A549 (cell line): ENCODE measurements around the gene FAM227B. TPM values are rescaled to one million over a fixed set of nuclear protein-coding genes. Genes with fewer than 3 reads are reported as not detected.

Source experiments
- ATAC-seq, 2 experiments: fragments of 200-7000 bp in 1 of 2; fragments of >200 bp in 1 of 2; cut with Nextera tagmentation in 1 of 2; cut with Tn5 transposase in 1 of 2; 3 replicates each; pipeline versions ENCODE4 v1.8.0 to v1.9.1; 2018 to 2020; ENCODE audit warnings: mild to moderate bottlenecking in 1 of 2, moderate library complexity in 1 of 2
- CTCF ChIA-PET: fragments of 300-600 bp; sonication (Branson Sonifier 250); formaldehyde crosslinking; extraction: SDS; loops from one replicate; lab custom pipeline; 2021; ENCODE audit warnings: antibody characterized with exemption, inconsistent platforms; lab: Yijun Ruan, JAX
- POLR2A ChIA-PET: fragments of 350-600 bp; formaldehyde crosslinking; extraction: SDS; loops from one replicate; lab custom pipeline; 2021; ENCODE audit warnings: antibody characterized with exemption, inconsistent platforms; lab: Yijun Ruan, JAX
- DNase-seq, 2 experiments: peaks; one replicate each; pipeline versions ENCODE4 v3.0.0 to v3.0.0-alpha.2; 2011 to 2016; ENCODE audit warnings: low read depth in 1 of 2, low spot score in 1 of 2
- FAIRE-seq: peaks from 2 replicates; lab custom pipeline; 2011; peaks lifted over from hg19 to GRCh38; lab: Jason Lieb, UNC
- H3K27ac ChIP-seq, 2 experiments: fragments of >200 bp; sonication (Bioruptor Twin); formaldehyde crosslinking; 3 replicates each; pipeline ENCODE4 v1.5.1; 2016 to 2017
- H3K4me1 ChIP-seq: fragments of >200 bp; sonication (Bioruptor Twin); formaldehyde crosslinking; 3 replicates; pipeline ENCODE4 v1.6.1; 2016
- H3K4me2 ChIP-seq: fragments of >200 bp; sonication (Bioruptor Twin); formaldehyde crosslinking; 3 replicates; pipeline ENCODE4 v1.6.1; 2016
- H3K4me3 ChIP-seq: fragments of >200 bp; sonication (Bioruptor Twin); formaldehyde crosslinking; 3 replicates; pipeline ENCODE4 v1.5.1; 2016
- H3K9me3 ChIP-seq: fragments of >200 bp; sonication (Bioruptor Twin); formaldehyde crosslinking; 3 replicates; pipeline ENCODE4 v1.6.1; 2016
- CBX2 ChIP-seq: fragments of 200-600 bp; sonication (generic); IDR thresholded peaks from 2 replicates; pipeline ENCODE4 v1.6.1; 2016; ENCODE audit warnings: low read depth, mild to moderate bottlenecking, borderline replicate concordance
- CBX8 ChIP-seq: fragments of 200-600 bp; sonication (generic); IDR thresholded peaks from 2 replicates; pipeline ENCODE4 v1.6.1; 2016
- CHD2 ChIP-seq: fragments of 150-350 bp; IDR thresholded peaks from 2 replicates; pipeline ENCODE4 v1.6.1; 2014; ENCODE audit warnings: low read length; ENCODE audit not compliant: partially characterized antibody
- CHD4 ChIP-seq: fragments of 200-600 bp; sonication (generic); IDR thresholded peaks from 2 replicates; pipeline ENCODE4 v1.6.1; 2016; ENCODE audit warnings: antibody characterized with exemption, mild to moderate bottlenecking, borderline replicate concordance
- EHMT2 ChIP-seq: fragments of 200-600 bp; sonication (generic); IDR thresholded peaks from 2 replicates; pipeline ENCODE4 v1.6.1; 2016; ENCODE audit warnings: antibody characterized with exemption, low read depth, mild to moderate bottlenecking, moderate library complexity
- EP300 ChIP-seq, 2 experiments: fragments of >200 bp; sonication (Bioruptor Twin); formaldehyde crosslinking; IDR thresholded peaks; 2 replicates in 1 of 2; 3 replicates in 1 of 2; pipeline ENCODE4 v1.6.1; 2016 to 2017
- HDAC2 ChIP-seq: fragments of 200-600 bp; sonication (generic); IDR thresholded peaks from 2 replicates; pipeline ENCODE4 v1.6.1; 2016
- HOXB13 ChIP-seq: fragments of 250-450 bp; sonication (Bioruptor Pico); IDR thresholded peaks from 2 replicates; pipeline ENCODE4 v1.5.0; 2020; ENCODE audit warnings: low read depth, mild to moderate bottlenecking, moderate library complexity
- JUN ChIP-seq, 2 experiments: fragments of >200 bp; sonication (Bioruptor Twin); formaldehyde crosslinking; IDR thresholded peaks; 2 replicates in 1 of 2; 3 replicates in 1 of 2; pipeline ENCODE4 v1.6.1; 2016 to 2017
- MAFK ChIP-seq: fragments of 450-650 bp; IDR thresholded peaks from 2 replicates; pipeline ENCODE4 v1.6.1; 2014; ENCODE audit not compliant: partially characterized antibody
- NFE2L2 ChIP-seq: fragments of 150-350 bp; conservative IDR thresholded peaks from 2 replicates; pipeline ENCODE4 v1.6.1; 2014; ENCODE audit warnings: low read length
- POLR2A ChIP-seq: IDR thresholded peaks from 2 replicates; pipeline ENCODE4 v1.6.1; 2012; ENCODE audit warnings: mild to moderate bottlenecking, low read length
- RNF2 ChIP-seq: fragments of 200-600 bp; sonication (generic); IDR thresholded peaks from 2 replicates; pipeline ENCODE4 v1.6.1; 2016; ENCODE audit warnings: low read depth, mild to moderate bottlenecking, antibody characterized with exemption, moderate library complexity, borderline replicate concordance
- WGBS: methylation state at CpG from one replicate; pipeline ENCODE4 v1.1.6; 2017; ENCODE audit errors: missing lambda C conversion rate; 5-methylcytosine and 5-hydroxymethylcytosine counted together
- polyA plus RNA-seq, 4 experiments: library from polyadenylated mRNA; depleted of rRNA in 3 of 4; stranded (reverse); fragments of >200 nt; fragmentation: RNase III in 1 of 4; extraction: RNeasy Plus Mini Kit Qiagen cat#74134 plus additional on column Dnase treatment in 1 of 4; gene quantifications; 2 replicates in 3 of 4; 3 replicates in 1 of 4; pipeline ENCODE4 v1.2.3, GENCODE V29; 2011 to 2017
- TF ChIP-seq, protein P1 (sequence below): fragments of 200-600 bp; sonication (generic); IDR thresholded peaks from 2 replicates; pipeline ENCODE4 v1.6.1; 2016; ENCODE audit warnings: antibody characterized with exemption, mild to moderate bottlenecking, moderate library complexity
- TF ChIP-seq, protein P2 (sequence below): fragments of >200 bp; sonication (Bioruptor Twin); formaldehyde crosslinking; IDR thresholded peaks from 2 replicates; pipeline ENCODE4 v1.6.1; 2016
- TF ChIP-seq, protein P3 (sequence below): fragments of 450-650 bp; IDR thresholded peaks from 2 replicates; pipeline ENCODE4 v1.6.1; 2014; ENCODE audit warnings: antibody characterized with exemption
- TF ChIP-seq, protein P4 (sequence below): fragments of 150-350 bp; IDR thresholded peaks from 2 replicates; pipeline ENCODE4 v1.6.1; 2014; ENCODE audit warnings: low read depth, mild to moderate bottlenecking, low read length

Gene FAM227B
- polyA plus RNA-seq, 2 of the 4 experiments (the other 2 are of a cell fraction) = 1.9 to 3.7 TPM

DNA sequence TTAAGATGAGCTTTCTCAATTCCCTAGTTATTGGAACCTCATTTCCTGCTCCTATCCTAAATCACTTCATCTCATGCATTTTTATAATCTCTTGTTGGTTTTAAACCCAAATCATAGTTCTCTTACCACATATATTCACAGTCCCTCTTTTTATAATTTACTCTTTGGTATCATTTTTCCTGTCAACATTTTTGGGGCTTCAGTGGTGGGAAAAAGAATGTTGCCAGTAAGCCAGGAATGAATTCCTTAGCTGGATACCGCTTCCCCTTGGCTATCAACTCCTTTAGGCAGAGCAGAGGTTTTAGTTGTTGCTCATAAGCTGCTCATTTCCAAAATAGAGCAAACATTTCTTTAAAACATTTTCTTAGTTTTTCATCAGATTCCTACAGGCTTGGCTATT lies 338.3 kb downstream of the FAM227B start:
- Histone ChIP-seq H3K27ac (no peak overlapping the region), H3K4me3 (no peak overlapping the region), H3K4me1 (peaks cover 7% of the 10 kb centered on the region; the same call in 1 of the 3 replicates), H3K9me3 (no peaks in the 10 kb centered on the region), H3K4me2 (no peak overlapping the region)
- CTCF ChIA-PET = no interaction called here
- no peak for TF ChIP-seq CBX2
- TF ChIP-seq, protein P1, sequence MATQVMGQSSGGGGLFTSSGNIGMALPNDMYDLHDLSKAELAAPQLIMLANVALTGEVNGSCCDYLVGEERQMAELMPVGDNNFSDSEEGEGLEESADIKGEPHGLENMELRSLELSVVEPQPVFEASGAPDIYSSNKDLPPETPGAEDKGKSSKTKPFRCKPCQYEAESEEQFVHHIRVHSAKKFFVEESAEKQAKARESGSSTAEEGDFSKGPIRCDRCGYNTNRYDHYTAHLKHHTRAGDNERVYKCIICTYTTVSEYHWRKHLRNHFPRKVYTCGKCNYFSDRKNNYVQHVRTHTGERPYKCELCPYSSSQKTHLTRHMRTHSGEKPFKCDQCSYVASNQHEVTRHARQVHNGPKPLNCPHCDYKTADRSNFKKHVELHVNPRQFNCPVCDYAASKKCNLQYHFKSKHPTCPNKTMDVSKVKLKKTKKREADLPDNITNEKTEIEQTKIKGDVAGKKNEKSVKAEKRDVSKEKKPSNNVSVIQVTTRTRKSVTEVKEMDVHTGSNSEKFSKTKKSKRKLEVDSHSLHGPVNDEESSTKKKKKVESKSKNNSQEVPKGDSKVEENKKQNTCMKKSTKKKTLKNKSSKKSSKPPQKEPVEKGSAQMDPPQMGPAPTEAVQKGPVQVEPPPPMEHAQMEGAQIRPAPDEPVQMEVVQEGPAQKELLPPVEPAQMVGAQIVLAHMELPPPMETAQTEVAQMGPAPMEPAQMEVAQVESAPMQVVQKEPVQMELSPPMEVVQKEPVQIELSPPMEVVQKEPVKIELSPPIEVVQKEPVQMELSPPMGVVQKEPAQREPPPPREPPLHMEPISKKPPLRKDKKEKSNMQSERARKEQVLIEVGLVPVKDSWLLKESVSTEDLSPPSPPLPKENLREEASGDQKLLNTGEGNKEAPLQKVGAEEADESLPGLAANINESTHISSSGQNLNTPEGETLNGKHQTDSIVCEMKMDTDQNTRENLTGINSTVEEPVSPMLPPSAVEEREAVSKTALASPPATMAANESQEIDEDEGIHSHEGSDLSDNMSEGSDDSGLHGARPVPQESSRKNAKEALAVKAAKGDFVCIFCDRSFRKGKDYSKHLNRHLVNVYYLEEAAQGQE = no peak
- no peak for TF ChIP-seq CBX8
- no peak for TF ChIP-seq MAFK
- no peak for TF ChIP-seq HOXB13 (CRISPR knock-in tag)
- no peak for TF ChIP-seq POLR2A
- no peak for TF ChIP-seq EHMT2
- TF ChIP-seq, protein P2, sequence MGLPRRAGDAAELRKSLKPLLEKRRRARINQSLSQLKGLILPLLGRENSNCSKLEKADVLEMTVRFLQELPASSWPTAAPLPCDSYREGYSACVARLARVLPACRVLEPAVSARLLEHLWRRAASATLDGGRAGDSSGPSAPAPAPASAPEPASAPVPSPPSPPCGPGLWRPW = no peak
- TF ChIP-seq NFE2L2 = no peak
- TF ChIP-seq RNF2 = no peak
- TF ChIP-seq CHD2 = no peak
- TF ChIP-seq JUN (IDR thresholded peaks at IDR 0.05) = no peak
- no peak for TF ChIP-seq EP300 (IDR thresholded peaks at IDR 0.05)
- no peak for TF ChIP-seq HDAC2
- TF ChIP-seq, protein P3, sequence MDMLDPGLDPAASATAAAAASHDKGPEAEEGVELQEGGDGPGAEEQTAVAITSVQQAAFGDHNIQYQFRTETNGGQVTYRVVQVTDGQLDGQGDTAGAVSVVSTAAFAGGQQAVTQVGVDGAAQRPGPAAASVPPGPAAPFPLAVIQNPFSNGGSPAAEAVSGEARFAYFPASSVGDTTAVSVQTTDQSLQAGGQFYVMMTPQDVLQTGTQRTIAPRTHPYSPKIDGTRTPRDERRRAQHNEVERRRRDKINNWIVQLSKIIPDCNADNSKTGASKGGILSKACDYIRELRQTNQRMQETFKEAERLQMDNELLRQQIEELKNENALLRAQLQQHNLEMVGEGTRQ = no peak
- TF ChIP-seq, protein P4, sequence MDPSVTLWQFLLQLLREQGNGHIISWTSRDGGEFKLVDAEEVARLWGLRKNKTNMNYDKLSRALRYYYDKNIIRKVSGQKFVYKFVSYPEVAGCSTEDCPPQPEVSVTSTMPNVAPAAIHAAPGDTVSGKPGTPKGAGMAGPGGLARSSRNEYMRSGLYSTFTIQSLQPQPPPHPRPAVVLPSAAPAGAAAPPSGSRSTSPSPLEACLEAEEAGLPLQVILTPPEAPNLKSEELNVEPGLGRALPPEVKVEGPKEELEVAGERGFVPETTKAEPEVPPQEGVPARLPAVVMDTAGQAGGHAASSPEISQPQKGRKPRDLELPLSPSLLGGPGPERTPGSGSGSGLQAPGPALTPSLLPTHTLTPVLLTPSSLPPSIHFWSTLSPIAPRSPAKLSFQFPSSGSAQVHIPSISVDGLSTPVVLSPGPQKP = no peak
- FAIRE-seq (no peak), ATAC-seq (no peak), DNase-seq (no peak)
- POLR2A ChIA-PET = no interaction called here
- WGBS = 96% methylated on average over 1 of the region's 1 CpG

DNA sequence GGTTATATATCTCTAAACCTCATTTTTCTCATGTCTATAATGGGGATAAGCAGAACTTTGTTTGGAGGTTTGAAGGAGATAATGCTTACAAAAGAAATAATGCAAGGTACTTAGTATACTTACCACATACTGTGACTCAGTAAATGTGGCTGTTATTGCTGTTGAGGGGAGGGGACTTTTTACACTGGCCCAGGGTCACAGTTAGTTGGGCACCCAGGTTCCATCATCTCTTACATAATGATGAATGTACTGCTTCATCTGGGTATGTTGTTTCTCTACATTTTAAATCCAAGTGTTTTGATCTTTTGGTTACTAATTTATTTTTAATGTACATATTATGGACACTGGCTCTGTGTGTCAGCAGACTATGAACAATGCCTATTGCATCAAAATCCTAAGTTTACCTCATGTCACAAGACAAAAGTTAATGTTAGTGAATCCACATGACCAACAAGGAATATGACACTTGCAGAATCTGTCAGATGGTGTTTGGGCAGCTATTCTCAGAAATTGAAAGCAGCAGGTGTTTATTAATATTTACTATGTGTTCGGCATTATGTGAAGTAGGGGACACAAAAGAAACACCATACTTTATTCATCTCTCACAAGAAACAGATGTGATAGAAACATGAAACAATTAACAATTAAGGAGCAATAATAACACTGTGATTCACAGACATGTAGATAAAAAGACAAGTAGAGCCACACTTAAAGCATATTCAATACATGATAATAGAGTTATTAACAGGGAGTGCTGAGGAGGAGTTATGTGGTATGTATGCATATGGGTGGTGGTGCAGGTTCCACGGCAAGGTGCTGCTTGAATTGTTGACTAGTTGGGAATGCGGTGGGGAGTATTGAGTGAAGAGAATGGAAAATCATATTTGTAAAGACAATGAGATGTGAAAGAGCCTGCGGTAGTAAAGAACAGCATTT lies 340.8 kb downstream of the FAM227B start:
- FAIRE-seq = no peak
- TF ChIP-seq CHD4 (no peak), EHMT2 (no peak), CBX2 (no peak)
- Histone ChIP-seq H3K4me1 (no peaks in the 10 kb centered on the region), H3K4me3 (no peak overlapping the region), H3K9me3 (no peaks in the 10 kb centered on the region), H3K4me2 (no peak overlapping the region), H3K27ac (no peak overlapping the region)
- DNase-seq = no peak
- ChIA-PET POLR2A (no interaction called here), CTCF (no interaction called here)
- WGBS = 95% methylated on average over 4 of the region's 4 CpGs
- ATAC-seq = no peak
